Measurements from ENCODE around the gene MCC.

DNA sequence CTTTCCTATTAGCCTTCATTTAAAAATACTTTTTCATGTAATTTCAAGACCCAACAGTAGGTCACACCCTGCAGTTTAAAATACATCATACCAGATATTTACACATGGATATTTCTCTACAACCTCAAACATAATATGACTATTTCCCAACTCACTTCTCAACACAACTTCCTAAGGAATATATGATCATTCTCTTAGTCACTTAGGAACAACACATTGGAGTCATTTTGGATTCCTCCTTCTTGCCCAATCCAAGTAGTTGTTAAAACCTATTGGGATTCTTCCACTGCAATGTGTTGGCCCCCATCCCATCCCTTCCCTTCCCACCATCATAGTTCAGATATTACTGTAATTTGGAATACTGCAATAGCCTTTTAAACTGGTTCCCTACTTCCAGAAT is 366.2 kb downstream of the MCC start:
- TF ChIP-seq POLR2AphosphoS5 (IDR thresholded peaks at IDR 0.05; ENCODE audit: low read depth, low read length) (no peak), TAF1 (IDR thresholded peaks at IDR 0.05; ENCODE audit: borderline replicate concordance, insufficient read depth, low read length) (no peak), SIN3A (IDR thresholded peaks at IDR 0.05; ENCODE audit: borderline replicate concordance, insufficient read depth, low read length) (no peak), FOXP2 (optimal IDR thresholded peaks at IDR 0.05; ENCODE audit: borderline replicate concordance, extremely low read depth, extremely low read length, insufficient read depth) (no peak)
- TF ChIP-seq, protein P1, sequence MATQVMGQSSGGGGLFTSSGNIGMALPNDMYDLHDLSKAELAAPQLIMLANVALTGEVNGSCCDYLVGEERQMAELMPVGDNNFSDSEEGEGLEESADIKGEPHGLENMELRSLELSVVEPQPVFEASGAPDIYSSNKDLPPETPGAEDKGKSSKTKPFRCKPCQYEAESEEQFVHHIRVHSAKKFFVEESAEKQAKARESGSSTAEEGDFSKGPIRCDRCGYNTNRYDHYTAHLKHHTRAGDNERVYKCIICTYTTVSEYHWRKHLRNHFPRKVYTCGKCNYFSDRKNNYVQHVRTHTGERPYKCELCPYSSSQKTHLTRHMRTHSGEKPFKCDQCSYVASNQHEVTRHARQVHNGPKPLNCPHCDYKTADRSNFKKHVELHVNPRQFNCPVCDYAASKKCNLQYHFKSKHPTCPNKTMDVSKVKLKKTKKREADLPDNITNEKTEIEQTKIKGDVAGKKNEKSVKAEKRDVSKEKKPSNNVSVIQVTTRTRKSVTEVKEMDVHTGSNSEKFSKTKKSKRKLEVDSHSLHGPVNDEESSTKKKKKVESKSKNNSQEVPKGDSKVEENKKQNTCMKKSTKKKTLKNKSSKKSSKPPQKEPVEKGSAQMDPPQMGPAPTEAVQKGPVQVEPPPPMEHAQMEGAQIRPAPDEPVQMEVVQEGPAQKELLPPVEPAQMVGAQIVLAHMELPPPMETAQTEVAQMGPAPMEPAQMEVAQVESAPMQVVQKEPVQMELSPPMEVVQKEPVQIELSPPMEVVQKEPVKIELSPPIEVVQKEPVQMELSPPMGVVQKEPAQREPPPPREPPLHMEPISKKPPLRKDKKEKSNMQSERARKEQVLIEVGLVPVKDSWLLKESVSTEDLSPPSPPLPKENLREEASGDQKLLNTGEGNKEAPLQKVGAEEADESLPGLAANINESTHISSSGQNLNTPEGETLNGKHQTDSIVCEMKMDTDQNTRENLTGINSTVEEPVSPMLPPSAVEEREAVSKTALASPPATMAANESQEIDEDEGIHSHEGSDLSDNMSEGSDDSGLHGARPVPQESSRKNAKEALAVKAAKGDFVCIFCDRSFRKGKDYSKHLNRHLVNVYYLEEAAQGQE (IDR thresholded peaks at IDR 0.05; ENCODE audit: insufficient read depth in 1 of 2, low read depth in 2 of 2, low read length in 2 of 2) = no peak
